Small intestine (tissue), 7 donors: ENCODE results near the gene ZNF700. TPM values are rescaled to one million over a fixed set of nuclear protein-coding genes. Genes with fewer than 3 reads are reported as not detected.
"Not testable (repeated sequence)": the region's sequence is repeated elsewhere in the genome, so short reads cannot be mapped to it uniquely, and the experiment has no call there.

Experiments used
- DNase-seq, 2 donors: peaks; one replicate each; pipeline versions ENCODE4 v3.0.0 to v3.0.0-alpha.2; 2013
- FAIRE-seq: peaks from 2 replicates; lab custom pipeline; 2012; peaks lifted over from hg19 to GRCh38; lab: Jason Lieb, UNC
- H3K27ac ChIP-seq, 3 donors: one replicate each; pipeline ENCODE4 v1.5.1; 2013; ENCODE audit warnings: low read length in 2 of 3, mild to moderate bottlenecking in 2 of 3, control low read depth in 1 of 3, inconsistent platforms in 1 of 3, low read depth in 1 of 3, moderate library complexity in 1 of 3
- H3K27me3 ChIP-seq, 3 donors: one replicate each; pipeline ENCODE4 v1.6.1; 2013; ENCODE audit warnings: low read length in 3 of 3, inconsistent platforms in 1 of 3; ENCODE audit not compliant: control insufficient read depth in 3 of 3, insufficient read depth in 3 of 3
- H3K36me3 ChIP-seq, 3 donors: one replicate each; pipeline ENCODE4 v1.6.1; 2013; ENCODE audit warnings: low read length in 3 of 3, inconsistent platforms in 1 of 3, low read depth in 1 of 3, mild to moderate bottlenecking in 1 of 3, moderate library complexity in 1 of 3; ENCODE audit not compliant: control insufficient read depth in 3 of 3, insufficient read depth in 2 of 3
- H3K4me1 ChIP-seq, 3 donors: one replicate each; pipeline ENCODE4 v1.6.1; 2013; ENCODE audit warnings: low read length in 2 of 3, inconsistent platforms in 1 of 3, low read depth in 1 of 3, mild to moderate bottlenecking in 1 of 3, moderate library complexity in 1 of 3; ENCODE audit not compliant: control insufficient read depth in 3 of 3, insufficient read depth in 2 of 3
- H3K4me3 ChIP-seq, 3 donors: one replicate each; pipeline ENCODE4 v1.5.1; 2013; ENCODE audit warnings: low read length in 3 of 3, control low read depth in 1 of 3, inconsistent platforms in 1 of 3, low read depth in 1 of 3, mild to moderate bottlenecking in 1 of 3, moderate library complexity in 1 of 3
- H3K9me3 ChIP-seq, 2 donors: one replicate each; pipeline ENCODE4 v1.6.1; 2013; ENCODE audit warnings: low read depth in 1 of 2, low read length in 1 of 2; ENCODE audit not compliant: control insufficient read depth in 2 of 2, insufficient read depth in 1 of 2
- WGBS, 3 donors: extraction: QIAGEN DNeasy Blood & Tissue Kit; methylation state at CpG; one replicate each; pipeline ENCODE4 v1.1.7; 2013; 5-methylcytosine and 5-hydroxymethylcytosine counted together
- polyA plus RNA-seq, 4 donors: library from polyadenylated mRNA; stranded (reverse) in 3 of 4; unstranded in 1 of 4; fragments of 200-250 nt in 3 of 4; fragments of 120-200 nt in 1 of 4; gene quantifications; one replicate each; pipeline versions ENCODE4 v1.2.1 to v1.2.3, GENCODE V29; 2013
- donor health status: healthy with polysubstance abuse.
- donor health status: control.
- donor health status: control.
- donor health status: Bipolar disorder and iron deficiency.
- donor health status: healthy.

ZNF700 gene
- polyA plus RNA-seq, 4 donors: 7.3 to 24.6 (median 15.6) TPM

GRCh38 chr19:11942843-11943108, 17.9 kb downstream of the ZNF700 start:
- H3K4me1 ChIP-seq: no peaks in the 10 kb centered on the region
- FAIRE-seq (no peak), DNase-seq (peak in 1 of 2 donors; percentile 44)
- no peaks in the 10 kb centered on the region for H3K27me3 ChIP-seq
- H3K4me3 ChIP-seq: no peak overlapping the region
- peaks cover 13 to 56% (median 30%) of the 10 kb centered on the region in 3 donors for H3K36me3 ChIP-seq
- H3K27ac ChIP-seq: no peak overlapping the region
- peaks cover 10 to 82% of the 10 kb centered on the region in 2 donors for H3K9me3 ChIP-seq

- peaks cover 22 to 59% (median 48%) of the 10 kb centered on the region in 3 donors for H3K36me3 ChIP-seq
- H3K4me3 ChIP-seq: no peak overlapping the region
- FAIRE-seq (no peak), DNase-seq (no peak)
- peaks cover 11 to 86% of the 10 kb centered on the region in 2 donors for H3K9me3 ChIP-seq
- 98% methylated on average over 4 of the region's 4 CpGs for WGBS, 3 donors
- no peaks in the 10 kb centered on the region for H3K4me1 ChIP-seq
- no peaks in the 10 kb centered on the region for H3K27me3 ChIP-seq
- H3K27ac ChIP-seq: no peak overlapping the region
Observed at GRCh38 chr19:11944656-11945055, 19.7 kb downstream of the ZNF700 start.

- FAIRE-seq (no peak), DNase-seq (peak in 1 of 2 donors; percentile 19)
- Histone ChIP-seq H3K9me3 (peaks cover 19 to 88% of the 10 kb centered on the region in 2 donors), H3K27me3 (no peaks in the 10 kb centered on the region), H3K36me3 (peaks cover 25 to 46% (median 44%) of the 10 kb centered on the region in 3 donors), H3K4me3 (no peak overlapping the region), H3K4me1 (no peaks in the 10 kb centered on the region), H3K27ac (no peak overlapping the region)
- WGBS, 3 donors: 96 to 99% (median 96%) methylated on average over 3 of the region's 3 CpGs
Observed at GRCh38 chr19:11948646-11949045, 23.7 kb downstream of the ZNF700 start.

GRCh38 chr19:11949201-11949600, 24.3 kb downstream of the ZNF700 start:
- 96 to 98% (median 97%) methylated on average over 4 of the region's 4 CpGs for WGBS, 3 donors
- Histone ChIP-seq H3K27me3 (no peaks in the 10 kb centered on the region), H3K36me3 (peaks cover 23 to 41% (median 40%) of the 10 kb centered on the region in 3 donors), H3K27ac (no peak overlapping the region), H3K9me3 (peaks cover 17 to 85% of the 10 kb centered on the region in 2 donors), H3K4me1 (no peaks in the 10 kb centered on the region), H3K4me3 (no peak overlapping the region)
- DNase-seq (peak in 1 of 2 donors; percentile 22), FAIRE-seq (no peak)

- not testable (repeated sequence) for H3K4me3 ChIP-seq, H3K4me1 ChIP-seq, H3K27me3 ChIP-seq, H3K27ac ChIP-seq, FAIRE-seq, DNase-seq
- Histone ChIP-seq H3K36me3 (peaks cover 23 to 36% (median 36%) of the 10 kb centered on the region in 3 donors), H3K9me3 (peaks cover 16 to 85% of the 10 kb centered on the region in 2 donors)
- 96 to 99% (median 98%) methylated on average over 4 of the region's 4 CpGs for WGBS, 3 donors
Observed at GRCh38 chr19:11949614-11950080, 24.7 kb downstream of the ZNF700 start.

GRCh38 chr19:11950312-11950711, 25.4 kb downstream of the ZNF700 start:
- Histone ChIP-seq H3K36me3 (peaks cover 23 to 34% (median 31%) of the 10 kb centered on the region in 3 donors), H3K27me3 (no peaks in the 10 kb centered on the region), H3K4me1 (no peaks in the 10 kb centered on the region), H3K9me3 (peaks cover 16 to 84% of the 10 kb centered on the region in 2 donors), H3K27ac (no peak overlapping the region), H3K4me3 (no peak overlapping the region)
- FAIRE-seq (no peak), DNase-seq (no peak)
- 97 to 99% (median 98%) methylated on average over 5 of the region's 5 CpGs for WGBS, 3 donors

- H3K27me3 ChIP-seq: no peaks in the 10 kb centered on the region
- 40 to 58% (median 52%) methylated on average over 26 of the region's 26 CpGs for WGBS, 3 donors
- no peaks in the 10 kb centered on the region for H3K9me3 ChIP-seq
- DNase-seq: peak; percentile 58 to 83
- FAIRE-seq: no peak
- peaks cover 0 to 5% (median 0%) of the 10 kb centered on the region in 3 donors for H3K36me3 ChIP-seq
- H3K4me3 ChIP-seq: no peak overlapping the region
- peaks cover 0 to 9% (median 0%) of the 10 kb centered on the region in 3 donors for H3K4me1 ChIP-seq
- H3K27ac ChIP-seq: peak overlapping the region in 2 of 3 donors; percentile 97 to 99
Observed at GRCh38 chr19:11963566-11964355, 38.9 kb downstream of the ZNF700 start.

GRCh38 chr19:11964496-11964857, 39.6 kb downstream of the ZNF700 start:
- H3K4me1 ChIP-seq: peaks cover 0 to 9% (median 0%) of the 10 kb centered on the region in 3 donors
- DNase-seq (no peak), FAIRE-seq (no peak)
- H3K4me3 ChIP-seq: peak overlapping the region in 2 of 3 donors; percentile 76 to 81
- no peaks in the 10 kb centered on the region for H3K9me3 ChIP-seq
- H3K27ac ChIP-seq: peak overlapping the region; percentile 48 to 99 (median 97)
- 6 to 9% (median 9%) methylated on average over 8 of the region's 8 CpGs for WGBS, 3 donors
- peaks cover 0 to 7% (median 0%) of the 10 kb centered on the region in 3 donors for H3K36me3 ChIP-seq
- no peaks in the 10 kb centered on the region for H3K27me3 ChIP-seq
